Left hindlimb (tissue), 1 donor: Measurements from ENCODE around the gene CTAGE9.
"Not testable (repeated sequence)": the region's sequence is repeated elsewhere in the genome, so short reads cannot be mapped to it uniquely, and the experiment has no call there.

ENCODE experiments used
- DNase-seq: peaks from one replicate; pipeline ENCODE4 v3.0.0-alpha.2; 2018

CTAGE9 gene

DNA sequence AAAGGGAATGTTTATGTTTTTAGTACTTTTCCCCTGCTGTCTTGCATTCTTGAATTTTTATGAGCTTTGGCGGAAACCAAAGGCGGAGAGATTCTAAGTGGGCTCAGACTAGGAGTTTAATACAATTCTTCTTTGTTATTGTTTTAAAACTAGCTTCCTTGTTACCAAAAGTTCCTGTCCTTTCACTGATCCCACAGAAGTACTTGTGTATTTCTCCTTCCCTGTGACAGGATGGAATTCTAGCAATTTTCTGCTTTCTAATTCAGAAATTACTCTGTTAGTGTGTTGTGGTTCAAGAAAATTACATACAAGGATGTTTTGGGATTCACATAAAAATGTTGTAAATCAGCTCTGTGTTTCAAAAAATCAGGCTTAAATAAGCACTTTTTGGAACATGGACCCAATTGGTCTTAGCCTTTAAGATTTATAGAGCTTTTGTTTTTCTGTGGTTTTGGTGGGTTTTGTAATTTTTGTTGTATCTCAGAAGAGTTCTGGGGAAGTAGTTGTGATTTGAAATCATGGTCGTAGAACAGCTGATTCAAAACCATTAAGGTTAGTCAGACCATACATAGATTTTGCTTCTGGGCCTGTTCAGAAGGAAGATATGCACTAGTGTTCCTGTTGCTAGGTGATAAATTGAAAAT, 17.6 kb upstream of the CTAGE9 start:
- DNase-seq: no peak

DNA sequence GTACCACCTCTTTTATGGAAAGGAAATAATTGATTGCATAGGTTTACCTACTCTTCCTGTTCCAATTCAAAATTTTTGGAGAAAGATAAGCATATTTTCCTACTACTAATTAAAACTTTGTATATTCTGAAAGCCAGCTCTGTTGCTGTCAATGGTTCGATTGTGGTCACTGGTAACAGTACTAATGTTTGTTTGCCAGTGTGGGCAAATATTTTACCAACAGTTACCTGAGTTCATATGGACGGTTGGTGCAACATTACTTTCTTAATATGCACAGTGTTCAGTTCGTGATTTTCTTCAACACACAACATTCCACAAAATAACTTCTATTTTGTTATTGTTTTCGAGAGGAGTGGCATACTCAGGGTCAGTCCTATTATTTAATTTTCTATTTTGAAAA, 17.1 kb upstream of the CTAGE9 start:
- no peak for DNase-seq

- DNase-seq: no peak
Observed at GRCh38 chr6:131727467-131727866, 16.6 kb upstream of the CTAGE9 start.

- no peak for DNase-seq
Observed at GRCh38 chr6:131724114-131724513, 13.3 kb upstream of the CTAGE9 start.

DNA sequence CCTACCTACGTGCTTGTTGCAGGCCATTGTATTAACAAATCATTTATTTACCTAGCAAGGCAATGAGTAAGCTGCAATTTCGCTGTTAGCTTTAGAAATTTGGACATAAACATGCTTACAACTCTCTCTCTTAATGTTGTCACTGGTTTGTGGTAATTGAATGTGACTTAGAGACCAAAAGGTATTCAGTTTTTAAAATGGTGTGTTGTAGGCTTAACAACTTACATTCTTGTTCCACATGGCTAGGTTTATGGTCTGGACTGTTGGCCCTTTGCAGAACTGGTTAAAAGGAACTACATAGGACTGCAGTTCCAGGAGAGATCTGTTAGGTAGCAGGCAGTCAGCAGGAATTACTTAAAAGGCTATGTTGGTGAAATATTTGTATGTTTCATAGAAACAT, 10.3 kb upstream of the CTAGE9 start:
- no peak for DNase-seq

- no peak for DNase-seq
Observed at GRCh38 chr6:131717836-131718542, 7.2 kb upstream of the CTAGE9 start.

- DNase-seq: not testable (repeated sequence)
Observed at GRCh38 chr6:131715567-131715966, 4.8 kb upstream of the CTAGE9 start.

DNA sequence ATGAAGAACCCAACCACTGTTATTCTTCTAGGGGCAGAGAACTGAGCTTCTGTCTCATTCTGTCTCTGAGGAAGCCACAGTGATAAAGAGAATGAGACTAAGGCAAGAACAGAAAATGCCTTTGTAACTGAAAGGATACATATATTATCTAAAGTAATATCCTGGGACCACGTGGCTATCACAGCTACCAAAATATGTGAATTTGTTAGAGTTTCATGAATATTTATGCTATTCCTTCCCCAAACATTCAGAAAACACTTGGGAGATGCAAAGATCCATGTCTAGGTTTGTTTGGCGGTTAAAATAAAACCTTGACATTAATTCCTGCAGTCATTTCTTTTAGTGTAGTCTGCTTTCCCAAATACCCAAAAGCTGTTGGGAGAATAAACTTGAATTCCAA, 6.9 kb downstream of the CTAGE9 start:
- not testable (repeated sequence) for DNase-seq

- DNase-seq: not testable (repeated sequence)
Observed at GRCh38 chr6:131700851-131701250, 10.0 kb downstream of the CTAGE9 start.

- DNase-seq: no peak
Observed at GRCh38 chr6:131696956-131697355, 13.9 kb downstream of the CTAGE9 start.

GRCh38 chr6:131694832-131695426, 15.9 kb downstream of the CTAGE9 start:
- DNase-seq: peak; percentile 70

DNA sequence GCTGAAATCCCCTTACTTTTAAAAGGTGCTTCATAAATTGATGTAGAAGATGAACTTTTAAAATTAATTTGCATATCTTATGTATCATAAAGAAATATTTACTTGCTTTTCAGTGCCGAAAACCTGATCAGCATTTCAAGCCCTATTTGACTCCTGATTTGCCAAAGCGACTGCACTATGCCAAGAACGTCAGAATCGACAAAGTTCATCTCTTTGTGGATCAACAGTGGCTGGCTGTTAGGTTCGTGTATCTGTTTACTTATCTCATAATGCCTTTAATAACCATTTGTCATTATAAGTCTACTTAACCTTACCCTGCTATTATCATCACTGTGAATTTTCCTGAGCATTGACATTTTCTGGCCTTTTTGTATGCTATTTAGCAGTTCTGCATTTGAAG, 17.4 kb downstream of the CTAGE9 start:
- DNase-seq: no peak

DNA sequence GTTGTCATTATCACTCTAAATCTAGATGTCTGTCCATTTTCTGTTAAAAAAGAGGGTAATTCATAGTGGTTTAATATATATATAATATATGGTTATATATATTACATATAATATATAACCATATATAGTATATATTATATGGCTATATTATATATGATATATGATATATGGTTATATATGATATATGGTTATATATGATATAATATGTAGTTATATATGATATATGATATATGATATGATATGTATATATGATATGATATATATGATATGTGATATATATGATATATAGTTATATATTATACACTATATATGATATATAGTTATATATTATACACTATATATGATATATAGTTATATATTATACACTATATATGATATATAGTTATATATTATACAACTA, 18.2 kb downstream of the CTAGE9 start:
- no peak for DNase-seq

- DNase-seq: no peak
Observed at GRCh38 chr6:131692031-131692430, 18.8 kb downstream of the CTAGE9 start.

- no peak for DNase-seq
Observed at GRCh38 chr6:131688286-131688685, 22.5 kb downstream of the CTAGE9 start.

DNA sequence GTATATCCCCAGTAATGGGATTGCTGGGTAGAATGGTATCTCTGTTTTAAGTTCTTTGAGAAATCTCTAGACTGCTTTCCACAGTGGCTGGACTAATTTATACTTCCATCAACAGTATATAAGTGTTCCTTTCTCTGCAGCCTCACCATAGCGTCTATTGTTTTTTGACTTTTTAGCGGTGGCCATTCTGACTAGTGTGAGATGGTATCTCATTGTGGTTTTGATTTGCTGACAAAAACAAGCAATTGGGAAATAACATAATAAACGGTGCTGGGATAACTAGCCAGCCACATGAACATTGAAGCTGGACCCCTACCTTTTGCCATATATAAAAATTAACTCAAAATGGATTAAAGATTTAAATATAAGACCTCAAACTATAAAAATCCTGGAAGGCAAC, 23.8 kb downstream of the CTAGE9 start:
- DNase-seq: no peak

- DNase-seq: no peak
Observed at GRCh38 chr6:131685266-131685780, 25.5 kb downstream of the CTAGE9 start.

GRCh38 chr6:131683479-131683878, 27.3 kb downstream of the CTAGE9 start:
- DNase-seq: no peak

- DNase-seq: no peak
Observed at GRCh38 chr6:131682442-131682841, 28.4 kb downstream of the CTAGE9 start.

GRCh38 chr6:131681585-131681984, 29.2 kb downstream of the CTAGE9 start:
- DNase-seq: no peak

DNA sequence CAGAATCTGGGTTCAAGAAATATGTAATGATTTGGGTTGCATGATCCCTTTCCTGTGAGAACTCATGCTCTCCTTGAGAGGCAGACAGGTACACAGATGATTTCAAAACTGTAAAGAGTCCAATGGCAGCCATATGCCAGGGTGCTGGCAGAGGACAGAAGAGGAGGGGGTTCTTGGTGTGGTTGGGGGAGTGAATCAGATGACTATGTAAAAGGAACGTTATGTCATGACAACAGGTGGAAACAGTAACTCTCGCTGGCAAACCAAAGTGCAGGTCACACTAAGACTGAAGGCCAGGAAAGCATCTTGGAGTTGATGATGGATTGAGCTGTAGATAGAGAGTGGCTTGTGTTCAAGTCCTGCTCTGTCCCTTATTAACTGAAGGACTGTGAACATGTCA, 29.9 kb downstream of the CTAGE9 start:
- no peak for DNase-seq

GRCh38 chr6:131678442-131678841, 32.4 kb downstream of the CTAGE9 start:
- DNase-seq: no peak

- DNase-seq: no peak
Observed at GRCh38 chr6:131673184-131673583, 37.6 kb downstream of the CTAGE9 start.

- no peak for DNase-seq
Observed at GRCh38 chr6:131669891-131670290, 40.9 kb downstream of the CTAGE9 start.
